Ovary (tissue), 9 donors: ENCODE measurements around the gene RAB3IL1. TPM values are rescaled to one million over a fixed set of nuclear protein-coding genes. Genes with fewer than 3 reads are reported as not detected.

Experiments used
- DNase-seq, 5 donors: peaks; one replicate each; pipeline ENCODE4 v3.0.0-alpha.2; 2019 to 2020
- H3K27ac ChIP-seq, 2 donors: fragments of 200-600 bp; one replicate each; pipeline versions ENCODE4 v1.5.1 to v1.8.0; 2019 to 2022
- H3K27me3 ChIP-seq: fragments of 200-600 bp; one replicate; pipeline ENCODE4 v1.8.0; 2022
- H3K36me3 ChIP-seq: fragments of 200-600 bp; sonication (generic); one replicate; pipeline ENCODE4 v1.5.1; 2019
- H3K4me1 ChIP-seq: one replicate; pipeline ENCODE4 v1.8.1; 2013; ENCODE audit warnings: mild to moderate bottlenecking, moderate library complexity; ENCODE audit not compliant: insufficient read depth
- H3K4me3 ChIP-seq: fragments of 200-600 bp; sonication (generic); one replicate; pipeline ENCODE4 v1.5.1; 2017
- H3K9me3 ChIP-seq, 2 donors: fragments of 200-600 bp in 1 of 2; sonication (generic) in 1 of 2; one replicate each; pipeline versions ENCODE4 v1.5.1 to v1.8.1; 2013 to 2019; ENCODE audit warnings: mild to moderate bottlenecking in 1 of 2, moderate library complexity in 1 of 2
- EP300 ChIP-seq: sonication (generic); formaldehyde crosslinking; IDR thresholded peaks from one replicate; pipeline ENCODE4 v1.6.1; 2017; ENCODE audit warnings: antibody characterized with exemption
- POLR2A ChIP-seq: fragments of 450-650 bp; IDR thresholded peaks from one replicate; pipeline ENCODE4 v1.6.1; 2017; ENCODE audit warnings: antibody characterized with exemption, mild to moderate bottlenecking, moderate library complexity
- WGBS, 3 donors: extraction: QIAGEN DNeasy Blood & Tissue Kit in 1 of 3; methylation state at CpG; one replicate each; pipeline versions ENCODE4 v1.1.5 to v1.1.7; 2013 to 2017; 5-methylcytosine and 5-hydroxymethylcytosine counted together
- intact Hi-C, 4 donors: fragments of 100-400 bp; cut with DNase I; formaldehyde crosslinking; loops; one replicate each; pipeline versions ENCODE4 v1.11.0 to v1.15.1; 2022 to 2023
- polyA plus RNA-seq, 2 donors: library from polyadenylated mRNA; stranded (reverse); fragments of 200-250 nt in 1 of 2; fragments of 350-450 nt in 1 of 2; fragmentation: Illumina TruSeq in 1 of 2; extraction: RNeasy Lipid Tissue Mini Kit (QIAGEN cat#74804) in 1 of 2; gene quantifications; one replicate each; pipeline ENCODE4 v1.2.3, GENCODE V29; 2013 to 2014
- total RNA-seq, 7 donors: library from RNA; depleted of rRNA in 2 of 7; stranded (reverse); fragments of >200 nt in 2 of 7; fragmentation: NEBNext Ultra II Directional in 3 of 7; extraction: Animal tissue kit (Norgen Biotek cat#: 25700) in 3 of 7; gene quantifications; one replicate each; pipeline versions ENCODE4 v1.1.0 to v1.2.4, GENCODE V29; 2016 to 2023
- TF ChIP-seq, protein P1 (sequence below), 3 donors: fragments of 450-650 bp in 2 of 3; fragments of 200-600 bp in 1 of 3; IDR thresholded peaks; one replicate each; pipeline versions ENCODE4 v1.5.1 to v1.8.0; 2016 to 2022; ENCODE audit warnings: antibody characterized with exemption in 3 of 3, mild to moderate bottlenecking in 1 of 3
- donor health status: DM: no; HTN: no; CAD: no; lungs with moderate emphysema.
- donor health status: DM: no; HTN: no; CAD: no.
- donor health status: Bipolar disorder and iron deficiency.
- donor health status: DM: yes; HTN: yes; CAD: no.
- donor health status: DM: no; HTN: no; CAD: no.
- donor health status: DM: yes; HTN: yes; CAD: no.

Gene RAB3IL1
- total and polyA plus RNA-seq, 9 donors: 4.5 to 90.0 (median 52.9) TPM

DNA sequence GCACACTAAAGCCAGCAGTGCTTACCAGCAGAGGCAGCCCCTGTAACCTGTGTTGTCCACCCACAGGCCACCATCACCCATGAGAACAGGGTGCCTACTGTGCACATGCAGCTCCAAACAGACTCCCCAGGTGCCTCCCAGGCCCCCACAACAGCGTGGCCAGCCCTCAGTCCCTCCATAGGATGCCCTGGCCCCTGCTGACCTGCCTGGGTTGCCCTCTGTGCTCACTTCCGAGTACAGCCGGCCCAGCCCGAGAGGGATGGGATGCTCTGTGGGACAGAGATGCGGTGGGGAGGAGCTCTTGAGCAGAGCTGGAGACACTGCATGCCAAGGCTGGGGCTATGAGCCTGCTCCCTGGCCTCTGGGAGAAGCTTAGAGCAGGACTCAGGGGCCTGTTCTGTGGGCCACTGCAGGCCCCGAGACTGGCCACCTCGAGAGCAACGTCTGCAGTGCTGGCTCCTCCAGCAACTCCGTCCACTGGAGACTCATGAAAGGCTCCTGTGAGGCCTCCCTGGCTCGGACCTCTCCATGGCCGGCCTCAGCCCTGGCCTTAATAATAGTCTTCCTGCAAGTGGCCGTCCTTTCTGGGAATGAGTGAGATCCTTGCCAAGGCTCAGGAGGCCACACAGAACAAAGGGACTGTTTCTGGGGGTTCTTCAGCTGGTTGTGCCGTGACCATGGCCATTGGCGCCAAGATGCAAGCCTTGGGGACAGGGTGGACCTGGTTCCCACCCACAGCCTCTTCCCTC lies 62.2 kb downstream of the RAB3IL1 start:
- TF ChIP-seq POLR2A (no peak), EP300 (no peak)
- TF ChIP-seq, protein P1, sequence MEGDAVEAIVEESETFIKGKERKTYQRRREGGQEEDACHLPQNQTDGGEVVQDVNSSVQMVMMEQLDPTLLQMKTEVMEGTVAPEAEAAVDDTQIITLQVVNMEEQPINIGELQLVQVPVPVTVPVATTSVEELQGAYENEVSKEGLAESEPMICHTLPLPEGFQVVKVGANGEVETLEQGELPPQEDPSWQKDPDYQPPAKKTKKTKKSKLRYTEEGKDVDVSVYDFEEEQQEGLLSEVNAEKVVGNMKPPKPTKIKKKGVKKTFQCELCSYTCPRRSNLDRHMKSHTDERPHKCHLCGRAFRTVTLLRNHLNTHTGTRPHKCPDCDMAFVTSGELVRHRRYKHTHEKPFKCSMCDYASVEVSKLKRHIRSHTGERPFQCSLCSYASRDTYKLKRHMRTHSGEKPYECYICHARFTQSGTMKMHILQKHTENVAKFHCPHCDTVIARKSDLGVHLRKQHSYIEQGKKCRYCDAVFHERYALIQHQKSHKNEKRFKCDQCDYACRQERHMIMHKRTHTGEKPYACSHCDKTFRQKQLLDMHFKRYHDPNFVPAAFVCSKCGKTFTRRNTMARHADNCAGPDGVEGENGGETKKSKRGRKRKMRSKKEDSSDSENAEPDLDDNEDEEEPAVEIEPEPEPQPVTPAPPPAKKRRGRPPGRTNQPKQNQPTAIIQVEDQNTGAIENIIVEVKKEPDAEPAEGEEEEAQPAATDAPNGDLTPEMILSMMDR (IDR thresholded peaks at IDR 0.05): no peak
- no peak overlapping the region for H3K27ac ChIP-seq
- no peaks in the 10 kb centered on the region for H3K27me3 ChIP-seq
- 86 to 88% (median 87%) methylated on average over 14 of the region's 14 CpGs for WGBS, 3 donors
- H3K4me3 ChIP-seq: no peak overlapping the region
- no peaks in the 10 kb centered on the region for H3K36me3 ChIP-seq
- H3K4me1 ChIP-seq: no peaks in the 10 kb centered on the region
- no peak for DNase-seq
- intact Hi-C loops: no loop called here
- H3K9me3 ChIP-seq: no peaks in the 10 kb centered on the region

DNA sequence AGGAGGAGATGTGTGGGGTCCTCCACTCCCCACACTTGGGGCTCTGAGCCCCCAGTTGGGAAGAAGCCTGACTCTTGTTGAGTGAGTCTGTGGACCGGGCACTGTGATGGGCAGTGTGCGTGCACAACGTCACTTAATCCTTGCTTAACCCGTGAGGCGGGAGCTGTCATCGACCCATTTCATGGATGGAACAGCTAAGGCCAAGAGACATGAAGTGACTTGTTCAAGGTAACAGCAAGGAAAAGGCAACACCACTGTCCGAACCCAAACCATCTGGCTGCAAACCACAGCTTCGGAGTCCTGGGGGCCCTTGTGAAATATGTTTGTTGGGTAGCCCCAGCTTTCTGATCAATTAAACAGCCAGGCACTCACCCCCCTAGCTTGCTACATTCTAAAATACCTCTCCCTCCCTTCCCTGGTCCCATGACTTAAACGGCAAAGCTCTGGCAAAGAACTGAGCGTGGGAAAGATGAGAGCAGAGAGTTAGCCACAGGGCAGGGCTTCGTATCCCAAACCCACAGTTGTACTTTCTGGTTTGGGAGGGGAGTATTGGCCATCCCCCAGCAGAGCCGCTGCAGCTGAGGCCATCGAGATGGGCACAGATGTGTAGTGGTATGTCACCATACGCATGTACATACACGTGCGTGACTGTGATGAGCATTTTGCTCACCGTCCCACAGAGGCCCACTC lies 63.0 kb downstream of the RAB3IL1 start:
- no peak overlapping the region for H3K4me3 ChIP-seq
- H3K4me1 ChIP-seq: no peaks in the 10 kb centered on the region
- H3K27ac ChIP-seq: no peak overlapping the region
- TF ChIP-seq EP300 (no peak), POLR2A (no peak)
- TF ChIP-seq, protein P1 (IDR thresholded peaks at IDR 0.05): no peak
- no peaks in the 10 kb centered on the region for H3K9me3 ChIP-seq
- WGBS, 3 donors: 91% methylated on average over 17 of the region's 17 CpGs
- intact Hi-C loops: no loop called here
- DNase-seq: no peak
- no peaks in the 10 kb centered on the region for H3K36me3 ChIP-seq
- H3K27me3 ChIP-seq: no peaks in the 10 kb centered on the region

DNA sequence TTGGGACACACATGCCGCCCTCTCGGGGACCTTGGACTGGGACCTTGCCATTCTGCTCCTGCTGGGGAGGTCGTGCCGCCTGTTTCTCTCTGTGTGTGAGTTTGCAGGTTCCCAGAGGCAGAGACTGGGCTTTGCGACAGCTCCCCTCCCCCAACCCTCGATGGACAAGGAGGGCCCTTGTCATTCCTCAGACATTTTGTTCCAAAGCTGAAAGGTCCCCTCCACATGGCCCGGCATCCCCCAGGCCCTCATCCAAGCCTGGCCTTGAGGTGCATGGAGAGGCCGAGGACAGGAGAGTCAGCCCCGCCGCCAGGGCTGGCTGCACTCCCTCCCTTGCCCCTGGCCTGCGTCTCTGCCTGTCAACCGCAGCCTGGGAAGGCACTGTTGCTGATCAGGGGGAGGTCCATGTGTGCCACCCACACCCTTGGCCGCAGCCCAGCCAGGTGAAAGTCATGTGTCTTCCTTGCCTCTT lies 63.6 kb downstream of the RAB3IL1 start:
- TF ChIP-seq, protein P1 (IDR thresholded peaks at IDR 0.05): no peak
- no peak for TF ChIP-seq EP300
- no peak for TF ChIP-seq POLR2A
- intact Hi-C loops: no loop called here
- Histone ChIP-seq H3K27me3 (no peaks in the 10 kb centered on the region), H3K27ac (no peak overlapping the region), H3K4me1 (no peaks in the 10 kb centered on the region), H3K4me3 (no peak overlapping the region), H3K36me3 (no peaks in the 10 kb centered on the region), H3K9me3 (no peaks in the 10 kb centered on the region)
- DNase-seq: no peak
- WGBS, 3 donors: 68 to 82% (median 71%) methylated on average over 13 of the region's 13 CpGs

DNA sequence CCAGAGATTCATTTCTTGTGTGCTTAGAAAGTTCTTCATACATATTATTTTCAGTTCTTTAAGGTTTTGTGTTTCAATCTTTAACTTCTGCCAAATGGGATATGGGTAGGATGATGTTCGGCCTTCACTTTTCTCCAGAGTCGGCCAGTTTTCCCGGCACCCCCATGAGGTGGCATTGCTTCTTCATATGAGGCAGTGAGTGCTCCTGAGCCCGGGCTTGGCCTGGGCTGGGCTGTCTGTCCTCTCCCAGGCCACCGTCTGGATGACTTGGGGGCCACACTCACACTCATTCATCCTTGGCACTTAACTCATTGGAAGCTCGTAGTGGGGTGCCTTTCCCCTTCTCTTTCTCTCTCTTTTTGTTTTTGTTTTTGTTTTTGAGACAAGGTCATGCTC lies 65.5 kb downstream of the RAB3IL1 start:
- DNase-seq: no peak
- intact Hi-C loops: no loop called here
- no peak overlapping the region for H3K27ac ChIP-seq
- H3K36me3 ChIP-seq: no peaks in the 10 kb centered on the region
- 80 to 86% (median 80%) methylated on average over 6 of the region's 6 CpGs for WGBS, 3 donors
- no peak overlapping the region for H3K4me3 ChIP-seq
- no peaks in the 10 kb centered on the region for H3K9me3 ChIP-seq
- TF ChIP-seq, protein P1 (IDR thresholded peaks at IDR 0.05): no peak
- TF ChIP-seq POLR2A (no peak), EP300 (no peak)
- no peaks in the 10 kb centered on the region for H3K4me1 ChIP-seq
- H3K27me3 ChIP-seq: no peaks in the 10 kb centered on the region
